ENCODE results near the gene NFIX.

The NFIX gene

DNA sequence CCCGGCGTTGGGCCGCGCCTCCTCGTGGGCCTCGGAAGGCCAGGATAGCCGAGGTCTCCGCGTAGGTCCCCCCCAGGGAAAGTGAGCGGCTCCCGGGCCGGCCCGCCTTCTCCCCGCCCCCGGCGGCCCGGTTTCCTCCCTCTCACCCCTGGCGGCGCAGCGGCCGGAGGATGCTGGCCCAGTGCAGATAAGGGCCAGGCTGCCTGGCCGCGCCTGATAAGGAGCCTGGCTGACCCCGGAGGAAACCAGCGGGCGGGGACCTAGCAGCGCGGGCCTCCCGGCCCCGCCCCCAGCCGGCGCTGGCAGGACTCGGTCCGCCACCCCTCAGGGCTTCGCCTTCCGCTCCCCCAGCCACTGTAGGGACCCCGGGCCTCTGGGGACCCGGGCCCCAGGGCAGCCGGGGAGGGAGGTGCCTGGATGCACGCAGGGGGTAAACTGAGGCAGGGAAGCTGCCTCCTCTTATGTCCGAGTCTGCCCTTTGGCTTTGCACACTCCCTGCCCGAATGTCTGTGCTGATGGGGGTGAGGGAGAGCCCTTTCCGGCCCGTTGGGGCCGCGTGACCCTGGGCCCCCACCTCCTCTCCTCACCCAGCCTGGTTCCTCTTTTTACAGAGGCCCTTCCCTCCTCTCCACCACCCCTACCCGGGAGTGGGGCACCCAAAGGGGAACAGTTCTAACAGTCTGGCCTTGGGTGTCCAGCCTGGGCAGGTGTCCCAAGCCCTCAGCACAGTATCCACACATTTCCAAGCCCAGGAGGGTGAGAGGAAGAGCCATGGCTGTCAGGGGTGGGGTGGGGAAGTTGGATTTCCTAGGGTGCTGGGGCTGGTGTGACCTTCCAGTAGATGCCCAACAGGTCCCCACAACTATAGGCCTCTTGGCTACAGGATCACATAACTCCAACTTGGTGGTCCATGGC is 107.6 kb downstream of the NFIX start, which contains the start of gene LYL1:
TSS of gene LYL1 (minus strand) at position 193 of the 915 bp plus-strand sequence. CDS start 1,687 bp downstream, outside the sequence.
- no peak for DNase-seq (ENCODE audit: low read depth, low spot score)

GRCh38 chr19:13103581-13104359 is 108.5 kb downstream of the NFIX start:
- no peak for DNase-seq (ENCODE audit: low read depth, low spot score)

DNA sequence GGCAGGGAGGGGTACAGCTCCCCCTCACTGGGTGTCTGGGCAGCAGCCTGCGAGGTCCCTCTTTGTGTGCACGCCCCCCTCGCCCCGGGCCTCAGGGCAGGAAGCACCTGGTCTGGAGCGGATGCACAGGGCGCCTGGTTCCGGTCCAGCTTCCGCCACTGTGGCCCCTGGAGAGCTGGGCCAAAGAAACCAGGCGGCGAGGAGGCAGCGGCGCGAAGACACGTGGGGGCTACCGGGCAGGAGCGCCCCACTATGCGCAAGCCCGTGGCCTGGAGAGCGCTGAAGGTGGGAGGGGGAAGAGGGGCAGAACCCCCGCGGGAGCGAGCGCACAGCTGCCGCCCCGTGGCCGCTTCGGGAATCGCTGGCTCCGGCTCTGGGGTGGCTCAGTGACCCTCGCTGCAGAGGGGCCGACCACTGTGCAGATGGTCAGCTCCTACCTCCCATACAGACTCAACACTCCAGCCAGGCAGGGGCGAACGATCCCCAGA is 109.1 kb downstream of the NFIX start:
- DNase-seq (ENCODE audit: low read depth, low spot score): peak; percentile 32

DNA sequence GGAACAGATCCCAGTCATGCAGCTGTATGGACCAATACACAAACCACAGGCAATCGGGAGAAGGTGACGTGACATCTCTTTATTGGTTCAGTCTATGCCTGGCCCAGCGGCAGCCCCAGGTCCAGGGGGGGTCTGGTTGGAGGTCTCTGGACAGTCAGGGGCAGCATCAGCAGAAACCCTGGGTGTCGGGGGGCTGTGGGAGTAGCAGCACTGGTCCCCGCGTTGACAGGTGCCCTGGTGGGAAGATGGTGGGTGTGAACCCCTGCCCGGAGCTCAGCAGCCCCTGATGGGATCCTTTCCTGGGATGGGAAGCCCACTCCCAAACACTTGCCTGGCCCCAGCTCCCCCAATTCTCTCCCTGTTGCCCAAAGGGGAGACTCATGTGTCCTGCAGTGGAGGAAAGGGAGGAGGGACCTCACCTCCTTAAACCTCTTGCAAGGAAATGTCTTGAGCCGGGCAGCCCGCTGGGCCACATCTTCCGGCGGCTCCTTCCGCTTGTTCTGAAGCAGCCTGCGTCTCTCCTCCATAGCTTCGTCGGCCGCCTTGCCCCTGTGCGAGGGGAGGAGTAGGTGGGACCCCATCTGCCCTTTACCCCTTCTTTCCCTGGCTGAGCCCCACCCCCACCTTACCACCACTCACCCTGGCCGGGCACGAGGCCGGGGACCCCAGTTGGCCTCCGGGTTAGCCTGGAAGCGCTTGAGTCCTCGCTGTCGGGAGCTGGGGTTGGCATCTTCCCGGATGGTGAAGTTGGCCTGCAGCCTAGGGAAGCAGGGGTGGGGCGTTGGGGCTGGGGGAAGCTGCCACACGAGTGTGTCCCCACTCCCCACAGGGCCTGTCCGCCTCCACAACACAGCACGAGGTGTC is 109.8 kb downstream of the NFIX start:
- DNase-seq (ENCODE audit: low read depth, low spot score): no peak

DNA sequence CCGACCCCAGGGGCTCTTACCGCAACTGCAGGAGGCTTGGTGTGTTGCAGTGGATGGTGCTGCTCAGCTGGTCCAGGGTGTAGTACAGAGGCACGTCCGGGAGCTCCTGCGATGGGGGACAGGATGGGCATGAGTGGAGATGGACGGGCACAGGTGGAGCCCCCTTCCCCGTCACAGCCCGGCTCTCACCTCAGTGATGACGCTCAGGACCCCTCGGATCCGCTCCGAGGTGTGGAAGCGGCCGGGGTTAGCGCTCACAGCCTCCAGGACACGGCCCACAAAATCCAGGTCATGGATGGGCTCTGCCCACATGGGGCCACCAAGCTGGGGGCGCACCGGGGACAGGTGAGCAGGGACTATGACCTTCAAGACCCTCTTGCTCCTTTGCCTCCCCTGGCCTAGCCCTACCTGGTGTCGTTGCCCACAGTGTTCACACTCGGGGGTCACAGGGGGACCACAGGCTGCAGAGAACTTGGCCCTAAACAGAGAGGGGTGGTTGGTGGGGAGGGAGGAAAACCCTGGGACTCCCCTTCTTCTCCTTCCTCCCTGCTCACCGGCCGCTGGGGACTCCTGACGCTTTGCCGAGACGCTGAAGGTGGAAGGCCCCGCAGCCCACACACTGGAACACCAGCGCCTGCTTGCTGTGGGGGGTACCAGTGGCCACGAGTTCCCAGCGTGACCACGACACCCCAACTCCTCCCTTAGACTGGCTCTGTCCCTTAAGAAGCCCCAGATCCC is 114.3 kb downstream of the NFIX start:
- DNase-seq (ENCODE audit: low read depth, low spot score): no peak

GRCh38 chr19:13110099-13110610 is 114.9 kb downstream of the NFIX start:
- no peak for DNase-seq (ENCODE audit: low read depth, low spot score)

DNA sequence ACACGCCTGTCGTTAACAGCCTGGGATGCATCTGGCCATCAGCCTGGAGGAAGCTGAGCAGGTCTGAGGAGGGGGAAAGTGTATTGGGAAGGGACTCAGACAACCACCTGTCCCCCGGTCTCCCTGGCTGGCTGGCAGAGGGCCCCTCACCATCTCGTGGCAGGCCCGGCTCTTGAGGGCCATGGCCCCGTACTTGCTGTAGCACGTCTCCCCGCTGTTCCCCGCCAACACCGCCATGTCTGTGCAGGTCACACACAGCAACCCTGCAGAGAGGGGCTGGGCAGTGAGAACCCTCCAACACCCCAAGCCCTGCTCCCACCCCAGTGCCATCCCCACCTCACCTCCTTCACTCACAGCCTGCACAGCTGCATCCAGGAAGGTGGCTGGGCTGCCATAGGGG is 117.3 kb downstream of the NFIX start:
- no peak for DNase-seq (ENCODE audit: low read depth, low spot score)

DNA sequence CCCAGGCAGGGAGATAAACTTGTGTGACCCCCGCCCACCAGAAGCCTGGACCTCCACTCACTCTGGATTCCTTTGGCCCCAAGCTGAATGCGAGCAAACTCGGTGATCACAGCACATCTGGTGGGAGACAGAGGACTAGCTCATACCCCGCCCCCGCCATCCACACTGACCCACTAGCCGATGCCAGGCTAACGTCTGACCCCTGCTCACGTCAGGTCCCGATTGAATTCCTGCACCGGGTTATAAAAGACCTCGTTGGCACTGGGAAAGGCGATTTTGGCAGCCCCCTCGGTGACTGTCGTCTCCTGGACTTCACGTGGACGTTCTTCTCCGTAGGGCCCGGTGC is 120.6 kb downstream of the NFIX start:
- DNase-seq (ENCODE audit: low read depth, low spot score): no peak

GRCh38 chr19:13116282-13117175 is 121.3 kb downstream of the NFIX start, which contains the start of gene TRMT1:
TRMT1 (minus strand) TSS chr19:13116740; CDS start chr19:13116399, 341 bp downstream.
- DNase-seq (ENCODE audit: low read depth, low spot score): peak; percentile 86

GRCh38 chr19:13117176-13117771 is 122.0 kb downstream of the NFIX start:
- no peak for DNase-seq (ENCODE audit: low read depth, low spot score)

DNA sequence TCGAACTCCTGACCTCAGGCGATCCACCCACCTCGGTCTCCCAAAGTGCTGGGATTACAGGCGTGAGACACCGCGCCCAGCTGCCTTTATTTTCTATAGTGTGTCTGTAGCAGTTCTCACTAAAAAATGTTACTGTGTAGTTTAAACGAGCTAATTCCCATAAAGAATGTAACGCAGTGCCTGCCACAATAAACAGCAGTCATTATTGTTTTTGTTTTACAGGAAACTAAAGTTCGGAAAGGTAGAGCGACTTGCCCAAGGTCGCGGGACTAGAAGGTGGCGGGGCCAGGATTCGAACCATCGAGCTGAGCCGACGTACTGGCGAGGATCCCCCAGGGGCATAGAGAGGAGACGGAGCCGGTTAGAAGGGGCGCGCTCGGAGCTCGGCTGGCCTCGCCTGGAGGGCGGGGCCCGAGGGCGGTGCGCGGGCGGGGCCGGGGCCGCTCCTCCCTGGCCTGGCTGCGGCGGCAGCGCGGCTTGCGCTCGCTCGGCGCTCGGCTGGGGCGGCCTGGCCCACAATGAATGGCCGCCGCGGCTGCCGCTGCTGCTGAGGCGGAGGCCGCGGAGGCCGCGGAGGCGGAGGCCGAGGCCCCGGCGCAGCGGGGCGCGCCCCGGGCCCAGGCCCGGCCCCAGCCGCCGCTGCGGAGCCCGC is 122.6 kb downstream of the NFIX start, which contains the start of gene NACC1:
TSS of gene NACC1 (plus strand) at position 493 of the 652 bp plus-strand sequence. CDS start 16,944 bp downstream, outside the sequence.
- DNase-seq (ENCODE audit: low read depth, low spot score): peak; percentile 82

DNA sequence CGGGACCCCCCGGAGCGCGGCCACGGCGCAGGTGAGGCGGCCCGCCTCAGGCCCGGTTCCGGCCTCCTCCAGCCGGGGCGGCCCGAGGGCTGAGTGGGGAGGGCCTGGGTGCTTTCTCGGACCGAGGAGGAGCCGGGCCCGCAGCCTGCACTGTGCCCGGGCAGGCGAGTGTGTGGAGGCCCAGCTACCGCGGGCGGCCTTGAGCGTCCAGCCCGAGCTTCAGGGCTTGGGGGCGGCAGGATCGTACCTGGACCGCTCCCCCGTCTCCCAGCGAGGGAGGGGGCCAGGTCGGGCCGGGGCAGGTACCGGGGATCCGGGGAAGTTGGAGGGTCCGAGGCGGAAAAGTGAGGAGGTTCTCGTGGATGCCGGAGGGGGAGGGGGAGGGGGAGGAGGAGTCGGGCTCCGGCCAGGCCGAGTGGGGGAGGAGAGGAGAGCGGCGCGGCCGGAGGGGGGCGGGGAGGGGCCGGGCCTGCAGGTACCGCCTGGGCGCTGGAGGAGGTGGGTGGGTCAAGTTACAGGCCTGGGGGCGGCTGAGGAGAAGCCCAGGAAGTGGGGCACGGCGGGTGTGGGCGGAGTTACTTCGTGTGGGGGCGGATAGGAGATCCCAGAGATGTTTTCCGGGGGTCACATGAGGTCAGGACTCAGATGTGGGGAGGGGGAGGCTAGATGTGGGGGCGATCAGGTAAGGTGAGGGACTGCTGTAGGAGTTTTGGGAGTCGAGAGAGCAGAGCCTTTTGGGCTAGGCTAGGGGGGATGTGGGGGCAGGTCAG is 123.3 kb downstream of the NFIX start:
- no peak for DNase-seq (ENCODE audit: low read depth, low spot score)

DNA sequence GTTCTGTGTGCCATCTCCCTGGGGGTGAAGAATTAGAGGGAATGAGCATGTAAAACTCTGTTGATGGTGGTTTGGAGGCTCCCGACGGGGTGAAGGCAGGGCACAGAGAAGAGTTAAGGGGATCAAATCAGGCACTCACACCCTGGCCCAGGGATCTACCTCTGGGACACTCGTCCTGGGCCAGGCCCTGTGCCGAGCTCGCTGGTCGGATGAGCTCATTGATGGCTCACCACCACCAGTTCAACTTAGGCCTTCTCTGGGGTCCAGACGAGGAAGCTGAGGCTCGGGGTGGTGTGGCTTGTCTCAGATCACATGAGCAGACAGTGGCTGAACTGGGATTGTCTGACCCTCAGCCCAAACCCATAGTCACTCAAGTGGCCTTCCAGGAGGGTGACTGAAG is 124.4 kb downstream of the NFIX start:
- no peak for DNase-seq (ENCODE audit: low read depth, low spot score)

DNA sequence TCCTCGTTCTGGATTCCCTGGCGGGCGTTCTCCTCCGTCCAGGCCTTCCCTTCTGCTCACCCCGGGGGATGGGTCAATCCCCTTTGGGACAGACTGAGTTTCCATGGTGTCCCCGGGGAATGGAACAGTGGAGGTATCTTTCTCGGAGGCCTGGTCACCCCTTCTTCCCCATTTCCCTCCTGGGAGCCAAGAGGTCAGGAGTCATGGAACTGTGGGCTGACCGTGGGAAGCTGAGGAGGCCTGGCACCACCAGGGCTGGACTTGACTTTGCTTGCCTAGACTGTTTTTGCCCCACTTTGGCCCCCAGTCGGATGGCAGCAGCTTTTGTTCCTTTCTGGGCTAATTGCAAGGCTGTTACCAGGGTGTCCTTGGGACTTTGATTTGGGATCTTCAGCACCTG is 124.8 kb downstream of the NFIX start:
- DNase-seq (ENCODE audit: low read depth, low spot score): no peak

GRCh38 chr19:13120817-13121216 is 125.5 kb downstream of the NFIX start:
- DNase-seq (ENCODE audit: low read depth, low spot score): no peak

- no peak for DNase-seq (ENCODE audit: low read depth, low spot score)
Measured at GRCh38 chr19:13121551-13122274, 126.4 kb downstream of the NFIX start.
